GM12873 (cell line): ENCODE data around the gene SRPK3.

ENCODE experiments used
- CTCF ChIP-seq: IDR thresholded peaks from 2 replicates; pipeline ENCODE4 v1.5.1; 2012; ENCODE audit warnings: low read depth, mild to moderate bottlenecking, moderate library complexity, low read length, control low read depth; ENCODE audit not compliant: insufficient read depth; ENCODE audit errors: missing control alignments

SRPK3 gene

DNA sequence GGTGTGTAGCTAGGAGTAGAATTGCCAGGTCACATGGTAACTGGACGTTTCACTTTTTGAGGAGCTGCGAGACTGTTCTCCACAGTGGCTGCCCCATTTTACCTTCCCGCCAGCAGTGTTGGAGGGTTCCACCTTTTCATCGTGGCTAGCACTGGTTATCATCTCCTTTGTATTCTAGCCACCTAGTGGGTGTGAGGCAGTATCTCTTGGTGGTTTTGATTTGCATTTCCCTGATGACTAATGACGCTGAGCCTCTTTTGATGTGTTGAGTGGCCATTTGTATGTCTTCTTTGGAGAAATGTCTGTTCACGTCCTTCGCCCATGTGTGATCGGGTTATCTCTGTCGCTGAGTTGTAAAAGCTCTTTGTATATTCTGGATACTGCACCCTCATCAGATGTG lies 45.6 kb upstream of the SRPK3 start:
- peak; percentile 31 for TF ChIP-seq CTCF

GRCh38 chrX:153736071-153736820 lies 44.6 kb upstream of the SRPK3 start:
- TF ChIP-seq CTCF = no peak

DNA sequence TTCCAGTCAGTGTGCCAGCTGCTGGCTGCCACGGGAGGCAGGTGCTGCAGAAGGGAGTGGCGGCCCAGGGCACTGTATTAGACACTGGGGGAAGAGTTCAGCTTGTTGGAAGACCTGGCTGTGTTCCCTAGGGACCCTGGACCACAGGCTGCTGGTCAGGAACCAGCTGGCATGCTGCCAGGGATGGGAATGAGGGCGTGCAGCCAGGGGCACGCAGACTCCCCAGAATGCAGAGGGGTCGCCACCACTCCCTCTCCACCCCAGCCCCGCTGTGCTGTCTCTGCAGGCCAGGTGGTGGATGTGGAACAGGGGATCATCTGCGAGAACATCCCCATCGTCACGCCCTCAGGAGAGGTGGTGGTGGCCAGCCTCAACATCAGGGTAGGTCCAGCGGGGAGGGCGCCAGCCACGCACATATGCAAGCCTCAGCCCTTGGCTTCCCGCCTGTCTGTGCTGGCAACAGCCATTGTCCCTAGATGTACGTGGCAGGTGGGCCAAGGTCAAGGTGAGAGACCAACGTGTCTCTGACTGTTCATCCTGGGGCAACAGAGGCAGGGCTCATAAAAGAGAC lies 43.9 kb upstream of the SRPK3 start:
- no peak for TF ChIP-seq CTCF

- TF ChIP-seq CTCF = no peak
Observed at GRCh38 chrX:153738056-153738605, 42.7 kb upstream of the SRPK3 start.

- no peak for TF ChIP-seq CTCF
Observed at GRCh38 chrX:153739754-153740486, 40.9 kb upstream of the SRPK3 start.

- TF ChIP-seq CTCF = no peak
Observed at GRCh38 chrX:153740631-153741222, 40.1 kb upstream of the SRPK3 start.

DNA sequence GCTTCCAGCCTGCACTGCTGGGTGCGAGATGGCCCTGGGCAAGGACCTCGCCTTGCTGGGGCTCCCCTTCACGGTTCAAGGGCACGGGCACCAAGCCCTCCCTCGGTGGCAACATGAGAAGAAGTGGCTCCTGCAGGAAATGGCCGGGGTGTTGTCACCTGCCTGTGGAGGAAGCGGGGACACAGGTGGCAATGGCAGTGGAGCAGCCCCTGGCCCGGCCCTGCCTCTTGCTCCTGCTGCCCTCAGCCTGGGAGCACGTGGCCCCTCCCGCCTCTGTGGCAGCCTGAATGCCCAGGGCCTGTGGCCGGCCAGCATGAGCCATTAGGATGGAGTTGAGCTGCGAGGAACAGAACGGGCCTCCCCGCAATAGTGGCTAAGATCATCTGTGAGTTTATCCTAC lies 39.4 kb upstream of the SRPK3 start:
- no peak for TF ChIP-seq CTCF
